Femur (tissue), 1 donor: Measurements from ENCODE around the gene CMTM6.
"Not testable (repeated sequence)": the region's sequence is repeated elsewhere in the genome, so short reads cannot be mapped to it uniquely, and the experiment has no call there.

Experiments
- DNase-seq: peaks from one replicate; pipeline ENCODE4 v3.0.0-alpha.2; 2017

The CMTM6 gene

GRCh38 chr3:32440611-32441350, 61.9 kb downstream of the CMTM6 start:
- DNase-seq, result no peak

GRCh38 chr3:32439421-32439820, 63.2 kb downstream of the CMTM6 start:
- DNase-seq, result not testable (repeated sequence)

DNA sequence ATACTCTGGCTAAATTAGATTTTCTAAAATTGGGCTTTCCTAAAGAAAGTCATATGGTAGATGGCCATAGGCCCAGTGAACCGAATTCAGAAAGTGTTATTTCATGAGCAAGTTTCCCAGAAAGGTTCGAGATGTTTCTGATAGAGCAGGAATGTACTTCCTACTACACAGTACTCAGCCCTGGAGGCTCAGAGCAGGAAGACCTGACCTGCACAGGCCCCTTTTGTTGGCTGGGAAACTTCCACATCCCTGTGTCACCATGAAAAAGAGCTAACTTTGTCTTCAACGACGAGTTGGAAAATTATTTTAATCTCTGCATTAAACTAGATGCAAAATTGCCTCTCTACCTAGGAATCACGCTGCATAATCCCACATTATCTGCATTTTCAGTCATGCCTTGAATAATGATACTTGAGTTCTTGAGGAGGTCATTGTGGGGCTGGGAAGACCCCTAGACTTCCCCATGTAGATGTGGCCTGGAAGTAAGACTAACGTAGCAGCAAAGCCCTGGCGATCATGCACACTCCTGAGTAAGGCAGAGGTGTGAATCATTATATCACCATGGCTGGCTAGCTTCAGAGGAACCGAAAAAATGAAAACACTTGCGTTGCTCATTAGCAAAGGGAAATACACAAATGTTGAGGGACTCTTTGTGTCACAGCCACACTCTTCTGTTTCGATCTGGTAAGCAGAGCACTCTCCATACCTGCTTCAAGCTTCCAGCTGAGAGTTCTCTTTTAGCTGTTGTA, 63.9 kb downstream of the CMTM6 start:
- no peak for DNase-seq

DNA sequence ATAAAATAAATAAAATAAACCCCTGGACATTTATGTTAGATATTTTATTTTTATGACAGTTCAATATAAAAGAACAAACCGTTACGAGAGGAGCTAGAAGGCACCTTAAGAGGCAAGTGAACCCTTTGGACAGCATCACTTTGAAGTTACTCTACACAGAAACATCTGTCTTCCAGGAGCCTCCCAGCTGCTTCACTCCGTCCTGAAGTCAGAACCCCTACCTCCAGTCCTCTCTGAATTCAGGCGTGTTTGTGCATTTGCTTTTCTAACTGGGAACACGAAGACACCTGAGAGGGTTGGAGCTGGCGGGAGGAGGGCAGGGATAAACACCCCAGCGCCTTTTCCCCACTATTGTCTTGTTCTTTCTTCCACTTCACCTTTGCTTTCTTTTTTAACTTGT, 64.8 kb downstream of the CMTM6 start:
- no peak for DNase-seq

- no peak for DNase-seq
Observed at GRCh38 chr3:32436816-32437189, 65.8 kb downstream of the CMTM6 start.

DNA sequence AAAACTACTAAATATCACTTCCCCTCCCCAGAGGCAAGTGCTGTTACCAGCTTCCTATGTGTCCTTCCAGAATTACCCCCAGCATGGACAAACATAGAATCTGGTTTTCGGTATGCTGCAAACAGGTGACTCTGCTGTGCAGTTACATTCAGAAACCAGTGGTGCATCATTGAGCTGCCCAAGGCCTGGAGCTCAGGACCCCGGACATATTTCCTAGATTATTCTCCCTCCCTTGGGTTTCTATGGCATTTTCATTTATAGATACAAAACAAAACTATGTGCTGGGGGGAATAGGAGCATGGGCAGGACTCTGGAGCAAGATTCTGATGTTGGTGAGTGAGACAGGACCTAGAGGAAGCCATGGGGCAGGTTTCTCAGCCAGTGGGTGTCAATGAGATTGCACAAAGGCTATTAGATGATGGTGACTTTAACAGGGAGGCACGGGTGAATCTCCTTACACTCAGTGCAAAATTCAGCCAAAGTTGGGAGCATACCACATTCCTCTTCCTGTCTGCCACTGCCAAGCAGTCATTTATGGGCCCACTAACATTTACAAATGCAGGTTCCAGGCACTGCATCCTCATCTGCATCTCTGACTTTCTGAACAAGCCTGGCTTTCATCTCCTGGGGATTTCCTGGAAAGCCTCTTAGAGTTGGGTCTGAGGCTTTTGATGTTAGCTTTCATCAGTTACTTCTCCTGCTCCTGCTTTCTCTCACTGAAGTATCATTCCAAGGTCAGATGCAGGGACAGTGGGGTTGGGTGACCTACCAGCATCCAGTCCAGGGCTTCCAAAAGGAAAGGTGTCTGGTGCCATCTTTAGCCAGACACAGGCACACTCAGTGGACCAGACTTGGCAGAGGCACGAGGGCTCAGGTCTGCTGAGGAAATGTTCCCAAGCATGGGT, 66.5 kb downstream of the CMTM6 start:
- no peak for DNase-seq

GRCh38 chr3:32434206-32434605, 68.4 kb downstream of the CMTM6 start:
- DNase-seq, result no peak

- DNase-seq, result no peak
Observed at GRCh38 chr3:32432711-32433530, 69.7 kb downstream of the CMTM6 start.

- DNase-seq, result no peak
Observed at GRCh38 chr3:32432045-32432710, 70.5 kb downstream of the CMTM6 start.

- no peak for DNase-seq
Observed at GRCh38 chr3:32431481-32431880, 71.2 kb downstream of the CMTM6 start.
